Measurements from ENCODE around the gene CMBL. TPM values are rescaled to one million over a fixed set of nuclear protein-coding genes. Genes with fewer than 3 reads are reported as not detected.
"Not testable (repeated sequence)": the region's sequence is repeated elsewhere in the genome, so short reads cannot be mapped to it uniquely, and the experiment has no call there.

Gene CMBL
- polyA plus RNA-seq, 10 donors, result 54.1 to 104 (median 79.0) TPM

DNA sequence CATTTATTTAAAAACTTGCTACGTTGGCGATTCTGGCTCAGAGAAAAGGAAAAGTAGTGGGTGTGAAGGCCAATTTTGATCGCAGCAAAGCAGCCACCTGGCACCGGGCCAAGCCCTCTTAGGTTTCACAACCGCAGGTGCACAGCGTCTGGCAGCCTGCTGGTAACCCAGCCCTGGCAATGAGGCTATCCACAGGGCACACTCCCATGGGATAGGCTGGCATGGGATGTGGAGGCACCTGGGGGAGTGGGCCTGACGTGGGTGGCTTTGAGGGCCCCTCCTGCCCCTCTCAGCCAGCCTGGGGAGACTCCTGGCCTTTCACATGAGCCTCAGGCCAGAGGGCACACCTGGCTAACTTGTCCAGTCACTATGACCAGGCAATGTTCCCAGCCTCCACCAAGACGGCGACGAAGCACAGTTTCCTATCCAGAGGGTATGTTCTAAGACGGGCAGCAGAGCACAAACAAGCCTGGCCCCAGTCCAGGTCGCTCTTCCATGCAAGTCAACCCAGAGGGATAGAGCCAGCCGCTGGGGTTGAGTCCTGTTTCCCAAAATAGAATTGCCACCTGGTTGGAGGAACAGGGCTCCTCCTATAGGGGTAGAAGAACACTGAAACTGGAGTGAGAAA lies 19.0 kb downstream of the CMBL start:
- peak; percentile 57 to 68 (median 65) for DNase-seq

GRCh38 chr5:10286862-10287227 lies 20.9 kb downstream of the CMBL start:
- DNase-seq, result no peak

DNA sequence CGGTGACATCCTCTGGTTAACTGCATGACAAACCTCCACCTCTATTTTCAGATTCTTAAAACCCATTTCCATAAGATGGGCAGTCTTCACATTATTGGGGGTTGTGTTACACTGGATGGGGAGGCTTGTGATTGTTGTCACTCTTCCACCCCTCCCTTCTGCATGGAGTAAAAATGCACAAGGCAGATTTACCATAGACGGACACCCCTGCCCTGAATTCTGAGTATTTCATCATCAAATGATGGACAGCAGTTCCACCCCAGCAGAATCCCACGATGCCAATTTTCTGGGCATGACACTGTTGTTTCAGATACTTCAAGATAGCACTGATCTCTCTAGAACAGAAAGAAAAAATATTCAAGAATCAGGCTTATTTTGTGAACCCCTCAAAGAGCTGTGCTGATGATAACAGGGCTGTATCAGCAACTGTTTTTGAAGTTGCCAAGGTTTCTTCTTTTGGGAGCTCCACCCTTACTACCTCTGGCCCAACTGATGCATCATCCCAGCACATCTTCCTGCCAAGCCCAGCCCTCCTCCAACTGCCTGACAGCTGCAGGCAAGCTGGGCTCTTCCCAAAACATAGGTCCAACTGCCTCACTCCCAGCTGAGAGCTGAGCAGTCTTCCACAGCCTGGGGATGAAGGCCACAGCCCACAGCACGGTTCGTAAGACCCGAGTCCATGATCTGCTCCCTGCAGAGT lies 21.4 kb downstream of the CMBL start:
- DNase-seq, result peak; percentile 56 to 88 (median 82)

DNA sequence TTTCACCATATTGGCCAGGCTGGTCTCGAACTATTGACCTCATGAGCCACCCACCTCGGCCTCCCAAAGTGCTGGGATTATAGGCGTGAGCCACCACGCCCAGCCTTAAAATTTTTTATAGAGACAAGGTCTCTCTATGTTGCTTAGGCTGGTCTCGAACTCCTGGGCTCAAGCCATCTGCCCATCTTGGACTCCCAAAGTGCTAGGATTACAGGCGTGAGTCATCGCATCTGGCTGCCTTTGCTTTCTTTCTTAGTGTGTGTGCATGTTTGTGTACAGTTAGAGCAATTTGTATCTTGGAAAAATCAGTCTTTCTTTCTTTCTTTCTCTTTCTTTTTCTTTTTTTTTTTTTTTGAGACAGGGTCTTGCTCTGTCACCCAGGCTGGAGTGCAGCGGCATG lies 22.3 kb downstream of the CMBL start:
- DNase-seq, result not testable (repeated sequence)

- peak; percentile 71 to 92 (median 84) for DNase-seq
Measured at GRCh38 chr5:10283927-10284635, 23.6 kb downstream of the CMBL start.

DNA sequence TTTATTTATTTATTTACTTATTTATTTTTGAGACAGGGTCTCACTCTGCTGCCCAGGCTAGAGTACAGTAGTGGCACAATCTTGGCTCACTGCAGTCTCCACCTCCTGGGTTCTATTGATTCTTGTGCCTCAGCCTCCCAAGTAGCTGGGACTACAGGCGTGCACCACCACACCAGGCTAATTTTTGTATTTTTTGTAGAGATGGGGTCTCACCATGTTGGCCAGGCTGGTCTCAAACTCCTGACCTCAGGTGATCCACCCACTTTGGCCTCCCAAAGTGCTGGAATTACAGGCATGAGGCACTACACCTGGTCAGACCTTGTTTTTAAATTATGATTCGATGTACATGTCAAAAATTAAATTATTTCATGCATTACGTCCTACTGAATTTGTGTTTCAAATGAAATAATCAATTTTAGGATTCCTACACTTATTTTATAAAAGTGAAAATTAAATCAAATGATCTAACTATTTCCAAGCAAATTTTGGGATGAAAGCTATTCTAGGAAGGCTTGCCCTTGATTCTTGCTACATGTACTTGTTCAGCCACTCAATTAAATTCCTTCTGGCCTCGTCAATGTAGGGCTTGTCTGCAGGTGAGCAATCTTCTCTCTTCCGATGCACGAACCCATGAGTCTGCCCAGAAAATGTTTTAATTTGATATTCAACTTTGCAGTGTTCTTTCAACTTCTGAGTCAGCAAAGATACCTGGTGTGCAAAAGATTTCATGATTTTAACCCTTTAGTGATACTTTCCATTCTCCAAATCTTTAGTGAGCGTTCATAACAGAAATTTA lies 27.6 kb downstream of the CMBL start:
- DNase-seq, result no peak

- no peak for DNase-seq
Measured at GRCh38 chr5:10279328-10279727, 28.4 kb downstream of the CMBL start.

- no peak for DNase-seq
Measured at GRCh38 chr5:10278658-10279279, 28.9 kb downstream of the CMBL start.

DNA sequence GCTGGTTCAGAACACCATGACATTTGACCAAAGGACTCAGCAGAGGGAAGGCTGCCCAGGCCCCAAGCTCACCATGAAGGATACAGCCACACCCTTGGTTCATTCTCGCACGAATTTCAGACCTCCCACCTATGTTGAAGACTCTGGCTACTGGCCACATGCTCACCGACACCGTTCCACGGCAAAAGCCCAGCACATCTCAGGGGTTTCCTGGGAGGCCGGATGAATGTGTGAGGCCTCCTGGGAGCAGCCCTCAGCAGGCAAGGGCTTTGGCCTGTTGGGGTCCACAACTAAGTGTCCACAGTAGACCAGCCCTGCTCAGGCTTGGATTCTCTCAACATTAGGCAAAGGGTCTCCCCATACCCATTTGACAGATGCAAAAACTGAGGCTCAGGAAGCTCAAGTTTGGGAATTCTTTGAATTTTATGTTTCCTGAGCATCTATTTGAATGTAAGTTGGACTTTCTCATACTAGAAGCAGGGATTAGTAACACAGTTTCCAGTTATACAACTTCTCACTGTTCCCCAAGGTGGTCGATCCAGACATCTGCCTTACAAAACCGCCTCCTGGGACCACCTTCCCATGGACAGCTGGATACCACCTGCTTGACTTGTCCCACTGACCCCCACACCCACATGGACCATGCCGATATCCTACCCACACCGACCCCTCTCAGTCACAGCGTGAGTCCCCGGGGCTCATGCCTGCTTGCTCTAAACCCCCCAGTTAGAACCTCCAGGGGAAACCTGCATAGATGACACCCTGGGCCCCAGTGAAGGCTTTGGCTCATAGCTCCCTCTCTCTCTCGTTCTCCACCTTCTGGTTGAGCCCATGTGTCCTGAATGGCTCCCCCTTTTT lies 29.7 kb downstream of the CMBL start:
- no peak for DNase-seq

DNA sequence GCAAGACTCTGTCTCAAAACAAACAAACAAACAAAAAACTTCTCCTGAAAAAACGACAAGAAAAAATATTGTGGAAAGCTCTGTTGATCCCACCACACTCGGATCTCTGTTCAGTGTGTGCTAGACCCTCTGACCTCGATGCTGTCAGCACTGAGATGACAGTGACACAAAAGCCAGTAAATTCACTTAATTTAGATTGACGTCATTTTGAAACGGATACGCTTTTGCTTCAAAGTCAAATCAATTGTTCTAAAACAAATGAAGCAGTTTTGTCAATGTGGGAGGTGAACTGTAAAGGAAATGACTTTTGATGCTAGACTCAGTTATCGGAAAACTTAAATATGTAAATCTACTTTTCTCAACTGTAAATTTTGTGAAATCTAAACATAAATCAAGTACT lies 31.0 kb downstream of the CMBL start:
- no peak for DNase-seq

- DNase-seq, result no peak
Measured at GRCh38 chr5:10275991-10276390, 31.7 kb downstream of the CMBL start.

DNA sequence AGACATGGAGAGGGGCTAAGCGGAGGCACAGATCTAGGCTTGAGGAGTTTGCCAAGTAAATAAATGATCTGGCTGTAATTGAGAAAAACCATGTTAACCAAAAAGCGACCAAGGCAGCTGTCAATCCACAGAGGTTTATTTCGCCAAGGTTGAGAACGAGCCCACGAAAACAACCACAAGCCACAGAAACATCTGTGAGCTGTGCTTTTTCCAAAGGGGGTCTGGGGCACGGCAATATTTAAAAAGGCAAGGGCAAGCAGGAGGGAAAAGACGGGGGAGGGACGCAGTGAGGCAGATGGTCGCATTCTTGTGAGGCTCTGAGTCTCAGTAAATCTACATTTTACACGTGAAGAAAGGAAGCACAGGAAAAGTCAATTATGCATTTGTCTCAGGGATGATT lies 32.2 kb downstream of the CMBL start:
- no peak for DNase-seq

- not testable (repeated sequence) for DNase-seq
Measured at GRCh38 chr5:10272875-10273209, 34.9 kb downstream of the CMBL start.

DNA sequence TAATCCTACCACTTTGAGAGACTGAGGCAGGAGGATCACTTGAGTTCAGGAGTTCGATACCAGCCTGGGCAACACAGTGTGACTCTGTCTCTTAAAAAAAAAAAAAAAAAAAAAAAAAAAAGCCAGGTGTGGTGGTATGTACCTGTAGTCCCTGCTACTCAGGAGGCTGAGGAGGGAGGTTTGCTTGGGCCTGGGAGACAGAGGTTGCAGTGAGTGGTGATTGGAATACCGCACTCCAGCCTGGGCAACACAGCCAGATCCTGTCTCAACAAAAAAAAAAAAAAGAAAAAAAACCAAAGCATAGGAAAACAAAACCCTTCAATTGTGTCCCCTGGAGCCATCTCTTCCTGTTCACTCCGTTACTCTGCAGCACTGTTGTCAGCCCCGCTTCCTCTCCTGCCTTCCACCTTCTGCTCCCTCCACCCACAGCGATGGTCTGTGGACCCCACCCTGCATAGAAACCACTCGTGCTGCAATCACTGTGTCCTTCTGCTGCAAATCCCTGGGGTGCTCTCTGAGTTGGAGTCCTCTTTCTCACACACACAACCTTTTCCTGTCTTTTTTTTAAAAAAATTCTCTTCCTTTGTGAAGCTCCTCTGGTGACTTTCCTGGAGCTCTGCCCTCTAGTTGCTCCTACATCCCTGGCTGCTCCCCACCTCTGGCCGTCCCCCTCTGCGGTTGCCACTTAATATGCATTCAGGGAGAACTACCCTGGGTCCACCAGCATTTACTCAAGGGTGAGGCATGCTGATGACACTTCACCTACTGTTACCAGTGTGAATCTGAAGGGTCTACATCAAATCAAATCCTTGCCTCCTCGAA lies 35.4 kb downstream of the CMBL start:
- no peak for DNase-seq

DNA sequence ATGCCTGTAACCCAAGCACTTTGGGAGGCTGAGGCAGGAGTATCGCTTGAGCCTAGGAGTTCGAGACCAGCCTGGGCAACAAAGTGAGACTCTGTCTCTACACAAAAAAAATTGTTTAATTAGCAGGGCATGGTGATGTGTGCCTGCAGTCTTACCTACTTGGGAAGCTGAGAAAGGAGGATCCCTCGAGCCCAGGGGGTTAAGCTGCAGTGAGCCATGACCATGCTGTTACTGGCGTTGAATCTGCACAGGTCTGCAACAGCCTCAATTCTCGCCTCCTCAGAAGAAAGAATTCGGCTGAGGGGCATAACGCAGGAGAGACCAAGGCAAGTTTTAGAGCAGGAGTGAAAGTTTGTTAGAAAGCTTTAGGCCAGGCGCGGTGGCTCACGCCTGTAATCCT lies 39.6 kb downstream of the CMBL start:
- no peak for DNase-seq

DNA sequence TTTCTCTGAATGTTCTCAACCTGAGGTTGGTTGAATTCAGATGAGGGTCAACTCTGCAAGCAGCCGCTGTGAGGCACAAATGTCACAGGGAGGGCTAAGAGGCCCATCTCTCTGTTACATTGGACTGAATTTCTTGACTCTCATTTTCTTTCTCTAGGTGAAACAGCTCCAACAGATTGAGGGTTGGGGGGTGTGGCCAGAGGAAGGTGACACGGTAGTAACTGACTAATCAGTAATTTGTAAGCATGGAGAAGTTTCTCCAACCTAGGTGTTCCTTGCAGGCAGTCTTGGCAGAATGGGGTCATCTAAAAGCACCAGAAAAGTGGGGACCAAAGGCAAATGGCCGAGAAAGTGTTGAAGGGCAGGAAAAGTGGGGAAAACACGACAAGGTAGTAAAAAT lies 40.9 kb downstream of the CMBL start:
- no peak for DNase-seq

GRCh38 chr5:10266137-10266536 lies 41.6 kb downstream of the CMBL start:
- no peak for DNase-seq

GRCh38 chr5:10265245-10266109 lies 42.2 kb downstream of the CMBL start:
- DNase-seq, result no peak

GRCh38 chr5:10264604-10265003 lies 43.1 kb downstream of the CMBL start:
- DNase-seq, result no peak

All from muscle of back (tissue), 11 donors.